Activated naive CD8-positive, alpha-beta T cell treated with anti-CD3 and anti-CD28 coated beads, Interleukin-2, amount 10 ng/mL, durations not matched to agents 7 days and 5 days (primary cell): Measurements from ENCODE around the gene PIM3. TPM values are rescaled to one million over a fixed set of nuclear protein-coding genes. Genes with fewer than 3 reads are reported as not detected.

ENCODE experiments used
- ATAC-seq: fragments of 150-1000 bp; cut with Tn5 transposase; one replicate; pipeline ENCODE4 v1.10.0; 2021; ENCODE audit warnings: low read depth, moderate library complexity
- POLR2A ChIA-PET: fragments of 350-600 bp; sonication (Branson Sonifier 250); formaldehyde crosslinking; loops from one replicate; lab custom pipeline; 2021; ENCODE audit warnings: antibody characterized with exemption; lab: Charles Lee
- DNase-seq: peaks from one replicate; pipeline ENCODE4 v3.0.0; 2021
- H3K27ac Mint-ChIP-seq: one replicate; pipeline ENCODE4 v1.8.0; 2022; ENCODE audit warnings: mild to moderate bottlenecking, mixed read lengths
- H3K27me3 Mint-ChIP-seq: one replicate; pipeline ENCODE4 v1.8.0; 2022; ENCODE audit warnings: mild to moderate bottlenecking, moderate library complexity, mixed read lengths
- H3K36me3 Mint-ChIP-seq: one replicate; pipeline ENCODE4 v1.8.0; 2021; ENCODE audit warnings: mild to moderate bottlenecking, mixed read lengths
- H3K4me1 Mint-ChIP-seq: one replicate; pipeline ENCODE4 v1.8.0; 2021; ENCODE audit warnings: mixed read lengths
- H3K4me3 Mint-ChIP-seq: one replicate; pipeline ENCODE4 v1.8.0; 2022; ENCODE audit warnings: mild to moderate bottlenecking, moderate library complexity, mixed read lengths
- H3K9me3 Mint-ChIP-seq: one replicate; pipeline ENCODE4 v1.8.0; 2021; ENCODE audit warnings: mixed read lengths
- total RNA-seq, 2 experiments: library from RNA; stranded (reverse); gene quantifications; one replicate each; pipeline ENCODE4 v1.2.3, GENCODE V29; 2021

PIM3 gene
- total RNA-seq, 2 experiments from 2014 or later, result 44.3 to 48.5 TPM

GRCh38 chr22:49965091-49966040, 4.8 kb downstream of the PIM3 start:
- Mint-ChIP-seq H3K4me3 (no peak overlapping the region), H3K36me3 (peaks cover 10% of the 10 kb centered on the region)
- DNase-seq, result peak; percentile 42

GRCh38 chr22:49966041-49966773, 5.6 kb downstream of the PIM3 start:
- Mint-ChIP-seq H3K27ac (no peak overlapping the region), H3K27me3 (no peaks in the 10 kb centered on the region), H3K4me3 (no peak overlapping the region), H3K9me3 (no peaks in the 10 kb centered on the region), H3K36me3 (peaks cover 10% of the 10 kb centered on the region), H3K4me1 (peaks cover 16% of the 10 kb centered on the region)
- peak; percentile 41 for DNase-seq
- POLR2A ChIA-PET, result interaction anchor here (0.8 kb wide), 1 partner anchor 36 kb away, joined by 3 read pairs; no protein-coding TSS in a partner anchor
- no peak for ATAC-seq

More at GRCh38 chr22:49965091-49966040, 4.8 kb downstream of the PIM3 start:
- Mint-ChIP-seq H3K27ac (no peak overlapping the region), H3K4me1 (peaks cover 11% of the 10 kb centered on the region), H3K27me3 (no peaks in the 10 kb centered on the region), H3K9me3 (no peaks in the 10 kb centered on the region)
- ATAC-seq, result no peak
- POLR2A ChIA-PET, result no interaction called here

GRCh38 chr22:49966774-49967705, 6.5 kb downstream of the PIM3 start:
- Mint-ChIP-seq H3K27ac (no peak overlapping the region), H3K36me3 (peaks cover 6% of the 10 kb centered on the region), H3K9me3 (no peaks in the 10 kb centered on the region), H3K4me1 (peaks cover 16% of the 10 kb centered on the region), H3K4me3 (no peak overlapping the region), H3K27me3 (no peaks in the 10 kb centered on the region)
- peak; percentile 42 for DNase-seq
- POLR2A ChIA-PET, result interaction anchor here (0.8 to 1.6 kb wide), 2 partner anchors 31 to 36 kb away, joined by 3 to 5 read pairs; no protein-coding TSS in a partner anchor
- ATAC-seq, result no peak

- no peak overlapping the region for H3K27ac Mint-ChIP-seq
- H3K4me1 Mint-ChIP-seq, result peaks cover 16% of the 10 kb centered on the region
- H3K36me3 Mint-ChIP-seq, result peaks cover 6% of the 10 kb centered on the region
- DNase-seq, result no peak
- ATAC-seq, result no peak
- POLR2A ChIA-PET, result interaction anchor here (1.6 kb wide), 1 partner anchor 31 kb away, joined by 5 read pairs; no protein-coding TSS in a partner anchor
- no peaks in the 10 kb centered on the region for H3K9me3 Mint-ChIP-seq
- no peak overlapping the region for H3K4me3 Mint-ChIP-seq
- H3K27me3 Mint-ChIP-seq, result no peaks in the 10 kb centered on the region
Measured at GRCh38 chr22:49967706-49968208, 7.2 kb downstream of the PIM3 start.

- DNase-seq, result no peak
- ATAC-seq, result no peak
Measured at GRCh38 chr22:49968313-49968830, 7.8 kb downstream of the PIM3 start.

GRCh38 chr22:49968831-49969661, 8.5 kb downstream of the PIM3 start:
- ATAC-seq (no peak), DNase-seq (peak; percentile 45)
- POLR2A ChIA-PET, result interaction anchor here (0.9 kb wide), 1 partner anchor 180 kb away, joined by 5 read pairs; no protein-coding TSS in a partner anchor
- H3K9me3 Mint-ChIP-seq, result no peaks in the 10 kb centered on the region
- H3K36me3 Mint-ChIP-seq, result no peaks in the 10 kb centered on the region
- H3K4me3 Mint-ChIP-seq, result no peak overlapping the region
- H3K4me1 Mint-ChIP-seq, result peaks cover 9% of the 10 kb centered on the region
- H3K27me3 Mint-ChIP-seq, result no peaks in the 10 kb centered on the region
- H3K27ac Mint-ChIP-seq, result no peak overlapping the region

More at GRCh38 chr22:49968313-49968830, 7.8 kb downstream of the PIM3 start:
- Mint-ChIP-seq H3K27me3 (no peaks in the 10 kb centered on the region), H3K27ac (no peak overlapping the region), H3K9me3 (no peaks in the 10 kb centered on the region), H3K4me1 (peaks cover 16% of the 10 kb centered on the region), H3K4me3 (no peak overlapping the region), H3K36me3 (peaks cover 6% of the 10 kb centered on the region)
- POLR2A ChIA-PET, result interaction anchor here (0.9 to 1.6 kb wide), 2 partner anchors 32 to 179 kb away, joined by 5 read pairs; no protein-coding TSS in a partner anchor

- Mint-ChIP-seq H3K36me3 (no peaks in the 10 kb centered on the region), H3K27me3 (no peaks in the 10 kb centered on the region), H3K9me3 (no peaks in the 10 kb centered on the region), H3K4me3 (peak overlapping the region; percentile 85), H3K27ac (peak overlapping the region; percentile 90), H3K4me1 (peaks cover 7% of the 10 kb centered on the region)
- ATAC-seq (no peak), DNase-seq (no peak)
- POLR2A ChIA-PET, result interaction anchor here (1.0 to 2.3 kb wide), 3 partner anchors 9 to 45 kb away, joined by 3 to 30 read pairs (median 21); partner anchors contain the start of gene PIM3
Measured at GRCh38 chr22:49969751-49970527, 9.4 kb downstream of the PIM3 start.

GRCh38 chr22:49970528-49971231, 10.1 kb downstream of the PIM3 start:
- Mint-ChIP-seq H3K27ac (peak overlapping the region; percentile 90), H3K4me3 (peak overlapping the region; percentile 85), H3K36me3 (no peaks in the 10 kb centered on the region), H3K4me1 (peaks cover 13% of the 10 kb centered on the region), H3K9me3 (no peaks in the 10 kb centered on the region), H3K27me3 (no peaks in the 10 kb centered on the region)
- ATAC-seq (peak; percentile 87), DNase-seq (peak; percentile 85)
- POLR2A ChIA-PET, result interaction anchor here (1.0 to 2.3 kb wide), 5 partner anchors 10 to 115 kb away, joined by 3 to 30 read pairs (median 7); partner anchors contain the start of genes MLC1 and PIM3

GRCh38 chr22:49971232-49972162, 10.9 kb downstream of the PIM3 start:
- ATAC-seq (peak; percentile 70), DNase-seq (peak; percentile 66)
- POLR2A ChIA-PET, result interaction anchor here (0.6 to 2.3 kb wide), 6 partner anchors 11 to 114 kb away, joined by 3 to 30 read pairs (median 5); partner anchors contain the start of genes MLC1 and PIM3
- Mint-ChIP-seq H3K9me3 (no peaks in the 10 kb centered on the region), H3K4me1 (peaks cover 16% of the 10 kb centered on the region), H3K27ac (peak overlapping the region; percentile 90), H3K36me3 (no peaks in the 10 kb centered on the region), H3K27me3 (no peaks in the 10 kb centered on the region), H3K4me3 (peak overlapping the region; percentile 85)
